A673 (cell line): ENCODE results near the gene INPPL1.

Experiments
- EZH2 ChIP-seq: fragments of 200-600 bp; sonication (generic); IDR thresholded peaks from 2 replicates; pipeline ENCODE4 v1.6.1; 2017; ENCODE audit warnings: borderline replicate concordance, low read depth, mild to moderate bottlenecking, mixed read lengths, antibody characterized with exemption, low read length; ENCODE audit not compliant: poor library complexity, severe bottlenecking
- TF ChIP-seq, protein P1 (sequence below): fragments of 300-800, 200-600 bp; sonication (generic); conservative IDR thresholded peaks from 2 replicates; pipeline ENCODE4 v1.5.1; 2017; ENCODE audit warnings: low read depth, mild to moderate bottlenecking, antibody characterized with exemption, low read length, moderate library complexity, mixed read lengths

DNA sequence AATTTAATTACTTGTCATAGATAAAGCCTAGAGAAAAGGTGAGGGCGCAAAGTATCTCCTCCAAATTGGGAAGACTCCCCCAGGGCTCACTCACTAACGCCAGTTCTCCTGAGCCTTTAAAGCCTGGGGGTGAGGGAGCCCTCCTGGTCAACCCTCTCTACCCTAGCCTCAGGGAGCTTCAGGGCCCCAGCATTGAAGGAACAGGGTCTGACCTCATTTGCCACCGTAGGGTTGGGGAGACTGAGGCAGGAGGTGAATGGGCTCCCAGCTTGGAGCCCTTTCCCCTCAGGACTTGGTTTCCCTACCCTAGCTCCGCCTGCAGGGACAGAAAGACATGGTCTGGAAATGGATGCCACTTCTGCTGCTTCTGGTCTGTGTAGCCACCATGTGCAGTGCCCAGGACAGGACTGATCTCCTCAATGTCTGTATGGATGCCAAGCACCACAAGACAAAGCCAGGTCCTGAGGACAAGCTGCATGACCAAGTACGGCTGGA is 6.3 kb upstream of the INPPL1 start:
- TF ChIP-seq, protein P1, sequence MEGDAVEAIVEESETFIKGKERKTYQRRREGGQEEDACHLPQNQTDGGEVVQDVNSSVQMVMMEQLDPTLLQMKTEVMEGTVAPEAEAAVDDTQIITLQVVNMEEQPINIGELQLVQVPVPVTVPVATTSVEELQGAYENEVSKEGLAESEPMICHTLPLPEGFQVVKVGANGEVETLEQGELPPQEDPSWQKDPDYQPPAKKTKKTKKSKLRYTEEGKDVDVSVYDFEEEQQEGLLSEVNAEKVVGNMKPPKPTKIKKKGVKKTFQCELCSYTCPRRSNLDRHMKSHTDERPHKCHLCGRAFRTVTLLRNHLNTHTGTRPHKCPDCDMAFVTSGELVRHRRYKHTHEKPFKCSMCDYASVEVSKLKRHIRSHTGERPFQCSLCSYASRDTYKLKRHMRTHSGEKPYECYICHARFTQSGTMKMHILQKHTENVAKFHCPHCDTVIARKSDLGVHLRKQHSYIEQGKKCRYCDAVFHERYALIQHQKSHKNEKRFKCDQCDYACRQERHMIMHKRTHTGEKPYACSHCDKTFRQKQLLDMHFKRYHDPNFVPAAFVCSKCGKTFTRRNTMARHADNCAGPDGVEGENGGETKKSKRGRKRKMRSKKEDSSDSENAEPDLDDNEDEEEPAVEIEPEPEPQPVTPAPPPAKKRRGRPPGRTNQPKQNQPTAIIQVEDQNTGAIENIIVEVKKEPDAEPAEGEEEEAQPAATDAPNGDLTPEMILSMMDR = no peak
- no peak for TF ChIP-seq EZH2
